ENCODE data around the gene GYG1.
A peak's percentile ranks its signal among the peaks of the same experiment; 100 is the strongest.

The GYG1 gene

DNA sequence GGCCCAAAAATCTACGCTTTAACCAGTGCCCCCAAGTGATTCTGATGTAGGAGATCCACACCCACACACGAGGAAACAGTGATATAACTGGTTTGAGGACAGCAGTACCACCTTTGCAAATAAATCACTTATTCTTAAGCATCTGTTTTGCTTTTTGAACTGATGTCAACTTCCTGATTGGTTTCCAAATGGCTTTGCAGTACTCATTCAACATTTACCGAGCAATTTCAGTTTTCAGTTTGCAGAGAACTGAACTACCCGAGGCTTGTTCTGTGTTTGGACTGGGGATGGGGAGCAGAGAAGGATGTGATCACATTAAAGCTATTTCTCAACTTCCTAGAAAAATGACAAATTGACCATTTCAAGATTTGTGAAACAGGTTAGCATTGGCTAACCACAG, 1.1 kb upstream of the GYG1 start:
- DNase-seq = peak; percentile 52

DNA sequence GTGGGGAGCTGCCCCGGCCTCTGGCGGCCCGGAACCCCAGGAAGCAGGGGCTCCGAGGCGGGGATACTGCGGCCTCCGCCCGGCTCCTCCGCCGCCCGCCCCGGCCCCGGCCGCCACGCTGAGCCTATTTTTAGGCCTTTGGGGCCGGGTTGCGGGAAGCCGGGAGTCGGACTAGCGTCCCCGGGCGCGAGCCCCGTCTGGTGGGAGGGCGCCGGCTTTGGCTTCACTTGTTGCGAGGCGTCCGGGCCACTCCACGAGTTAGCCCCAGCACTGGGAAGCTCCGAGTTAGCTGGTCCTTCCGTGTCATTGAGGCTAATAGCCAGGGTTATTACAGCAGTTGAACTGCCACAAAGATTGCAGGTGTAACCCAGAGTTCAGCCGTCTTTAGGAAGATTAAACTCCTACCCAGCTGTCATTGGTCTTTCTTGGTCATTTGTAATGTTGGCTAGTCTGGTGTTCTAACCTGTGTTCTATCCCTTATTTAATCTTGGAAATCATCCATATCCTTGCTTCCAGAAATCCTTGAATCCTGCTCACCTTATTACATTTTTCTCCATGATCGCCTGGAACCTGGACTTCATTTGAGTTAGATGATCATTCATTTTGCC, 791 bp downstream of the GYG1 start:
- peak; percentile 67 for DNase-seq

DNA sequence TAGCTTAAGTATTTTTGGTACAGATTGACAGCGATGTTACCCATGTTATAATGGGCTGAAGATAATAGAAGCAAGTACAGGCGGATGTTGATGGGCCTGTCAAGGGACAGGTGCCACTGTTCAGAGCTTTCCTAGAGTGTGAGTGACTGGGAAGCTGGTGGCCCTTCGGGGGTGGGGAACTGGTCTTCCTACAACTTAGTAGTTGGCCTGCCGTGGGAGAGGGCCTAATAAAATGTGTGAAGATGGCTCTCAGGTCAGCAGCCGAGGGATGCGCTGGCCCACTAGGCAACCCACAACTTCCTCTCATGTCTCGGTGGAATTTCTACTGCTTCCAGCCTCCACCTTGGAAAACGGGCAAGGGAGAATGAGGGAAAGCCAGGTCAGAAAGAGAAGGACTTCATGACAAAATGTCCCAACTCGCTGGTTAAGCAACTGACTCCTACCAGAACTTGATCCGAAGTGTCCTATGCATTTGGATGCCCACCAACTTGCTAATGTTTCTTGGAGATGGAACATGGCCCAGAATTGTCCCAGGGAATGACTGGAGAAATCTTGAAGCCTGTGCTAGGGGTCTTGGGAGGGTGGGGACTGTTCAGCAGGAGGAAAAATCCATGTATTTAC, 1.4 kb downstream of the GYG1 start:
- DNase-seq = no peak

DNA sequence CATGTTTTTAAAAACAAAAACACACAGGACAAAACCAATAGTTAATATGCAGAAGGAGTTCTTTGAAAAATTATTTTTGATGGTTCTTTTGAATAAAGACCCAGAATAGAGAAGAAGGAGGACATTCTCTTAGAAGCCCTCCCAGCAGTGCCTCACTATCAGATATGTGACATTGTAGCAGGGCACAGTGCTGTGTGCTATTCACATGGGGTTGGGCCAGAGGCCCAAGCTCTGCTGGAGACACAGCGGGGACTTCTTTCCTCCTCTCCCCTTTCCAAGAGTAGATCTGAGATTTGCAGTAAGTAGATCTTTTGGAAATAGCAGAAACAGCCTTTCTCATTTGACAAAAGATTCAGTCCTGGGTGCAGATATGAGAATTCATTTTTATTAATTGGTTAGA, 6.3 kb downstream of the GYG1 start:
- DNase-seq = no peak

DNA sequence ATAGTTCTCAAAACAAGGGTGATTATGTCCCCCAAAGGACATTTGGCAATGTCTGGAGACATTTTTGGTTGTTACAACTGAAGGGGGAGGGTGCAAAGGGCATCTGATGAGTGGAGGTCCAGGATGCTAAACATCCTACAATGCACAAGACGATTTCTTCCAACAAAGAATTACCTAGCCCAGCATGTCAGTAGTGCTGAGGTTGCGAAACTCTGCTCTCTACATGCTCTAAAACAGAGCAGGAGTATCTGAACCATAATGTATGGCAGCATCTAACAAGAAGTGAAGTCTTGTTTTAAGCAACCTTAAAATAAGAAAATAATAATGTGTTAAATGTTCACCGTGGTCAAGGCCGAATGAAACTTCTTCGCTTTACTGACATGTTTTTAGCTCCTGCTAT, 7.0 kb downstream of the GYG1 start:
- no peak for DNase-seq

DNA sequence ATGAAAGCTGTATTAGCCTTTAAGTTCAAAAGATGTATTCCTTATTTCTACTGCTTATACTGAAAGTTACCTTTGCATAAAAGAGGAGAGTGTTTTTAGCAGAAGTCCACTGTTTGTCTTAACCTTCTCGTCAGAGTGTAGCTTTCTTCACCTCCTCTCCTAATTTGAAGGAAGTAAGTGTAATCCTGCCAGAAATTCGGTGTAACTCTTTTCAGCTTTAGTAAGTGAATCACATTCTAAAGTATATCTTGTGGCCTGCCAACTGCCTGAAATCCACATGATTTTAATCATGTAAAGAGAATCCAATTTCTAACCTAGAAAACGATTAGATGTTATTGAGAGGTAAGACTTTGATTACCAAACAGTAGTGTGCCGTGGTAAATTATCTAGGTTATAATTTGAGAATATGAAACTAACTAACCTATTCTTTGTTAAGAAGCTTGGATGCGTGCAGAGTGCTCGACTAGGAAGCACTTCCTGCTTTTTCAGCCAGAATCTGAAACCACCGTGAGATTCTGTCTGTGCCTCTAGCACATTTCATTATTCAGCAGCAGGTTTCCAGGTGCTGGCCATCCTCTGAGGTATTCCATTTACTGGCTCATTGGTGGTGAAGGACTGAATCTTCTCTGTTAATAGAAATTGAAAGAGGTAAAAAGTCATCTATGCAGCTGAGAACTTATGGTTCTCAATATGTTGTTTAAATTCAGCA, 7.5 kb downstream of the GYG1 start:
- no peak for DNase-seq

DNA sequence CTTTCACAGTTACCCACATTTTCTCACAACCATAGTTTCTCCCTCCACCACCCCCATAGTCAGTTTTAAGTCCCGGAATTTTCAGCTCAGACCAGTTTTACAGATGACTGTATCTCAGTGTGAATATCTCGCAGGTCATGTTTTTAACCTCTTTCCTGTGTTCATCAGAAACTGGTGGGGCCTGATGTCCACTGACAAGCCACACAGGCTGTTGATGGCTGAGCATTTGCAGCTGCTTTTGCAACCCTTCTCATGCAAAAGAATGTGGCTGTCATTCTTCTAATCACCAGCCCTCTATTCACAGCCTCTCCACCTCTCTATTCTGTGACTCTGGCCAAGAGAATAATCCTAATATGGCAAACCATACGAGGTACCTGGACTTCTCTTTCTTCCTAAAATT, 8.5 kb downstream of the GYG1 start:
- DNase-seq = no peak

DNA sequence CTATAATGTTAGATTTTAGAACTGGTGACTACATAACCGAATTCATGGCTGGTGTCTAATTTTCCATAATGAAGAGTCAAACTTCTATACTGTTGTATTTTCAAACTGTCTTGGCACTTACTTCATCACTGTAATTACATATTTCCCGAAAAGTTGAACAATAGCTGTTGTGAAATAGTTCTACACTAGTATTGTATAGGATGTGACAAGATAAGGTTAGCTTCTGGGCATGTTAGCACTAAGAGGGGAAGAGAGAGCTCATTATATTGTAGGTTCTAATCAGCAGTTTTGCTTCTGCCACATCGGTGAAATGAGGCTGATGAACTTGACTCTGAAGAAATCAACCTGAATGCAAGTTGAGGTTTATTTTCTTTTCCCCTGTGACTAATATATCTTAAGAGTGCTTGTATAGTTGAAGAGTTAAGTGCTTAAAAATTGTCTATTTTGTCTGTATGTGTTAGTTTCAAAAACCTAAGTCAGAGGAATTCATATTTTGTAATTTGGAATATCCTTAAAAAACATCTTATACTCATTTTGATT, 8.9 kb downstream of the GYG1 start:
- DNase-seq = peak; percentile 57

DNA sequence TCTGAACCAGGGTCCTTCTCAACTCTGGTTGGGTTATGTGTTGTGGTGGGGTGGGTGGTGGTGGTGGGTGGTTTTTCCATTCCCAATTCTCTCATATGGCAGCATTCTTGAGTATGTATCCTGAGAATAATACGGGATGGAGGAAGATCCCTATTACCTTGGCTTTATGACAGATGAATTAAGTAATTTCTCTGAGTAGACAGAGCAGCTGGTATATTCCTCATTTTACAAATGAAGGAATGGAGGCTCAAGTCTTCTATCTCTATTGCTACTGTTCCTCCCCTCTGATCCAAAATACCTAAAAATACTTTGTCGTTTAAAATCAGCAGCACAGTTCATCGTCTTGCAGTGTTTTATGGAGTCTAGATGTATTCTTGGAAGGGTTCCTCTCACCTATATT, 10.4 kb downstream of the GYG1 start:
- no peak for DNase-seq

DNA sequence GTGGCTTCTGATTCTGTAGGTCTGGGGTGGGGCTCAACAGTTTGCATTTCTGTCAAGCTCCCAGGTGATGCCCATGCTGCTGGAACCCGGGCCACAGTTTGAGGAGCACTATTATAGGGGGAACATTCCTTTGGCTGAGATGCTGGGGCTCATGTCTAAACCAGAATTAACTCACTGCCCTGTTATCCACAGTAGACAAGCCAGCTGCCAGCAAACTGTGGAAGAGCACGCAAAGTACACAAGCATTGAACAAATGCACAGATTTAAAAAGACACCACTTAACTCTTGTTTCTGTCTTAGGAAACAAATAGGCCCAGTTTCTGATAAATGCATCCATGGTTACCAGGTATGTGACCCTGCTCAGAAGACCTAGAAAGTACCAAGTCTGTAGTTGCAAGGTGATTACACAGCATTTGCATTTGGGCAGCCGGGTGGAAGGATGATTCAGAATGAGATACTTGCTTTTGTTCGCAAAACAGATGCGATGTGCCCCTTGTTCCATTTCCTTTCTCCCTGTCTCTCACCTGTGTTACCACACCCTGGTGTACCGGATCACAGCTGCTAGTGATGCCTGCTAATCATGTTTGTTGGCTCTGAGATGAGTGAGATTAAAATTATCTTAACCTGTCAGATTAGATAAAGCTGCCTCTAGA, 12.4 kb downstream of the GYG1 start:
- no peak for DNase-seq

DNA sequence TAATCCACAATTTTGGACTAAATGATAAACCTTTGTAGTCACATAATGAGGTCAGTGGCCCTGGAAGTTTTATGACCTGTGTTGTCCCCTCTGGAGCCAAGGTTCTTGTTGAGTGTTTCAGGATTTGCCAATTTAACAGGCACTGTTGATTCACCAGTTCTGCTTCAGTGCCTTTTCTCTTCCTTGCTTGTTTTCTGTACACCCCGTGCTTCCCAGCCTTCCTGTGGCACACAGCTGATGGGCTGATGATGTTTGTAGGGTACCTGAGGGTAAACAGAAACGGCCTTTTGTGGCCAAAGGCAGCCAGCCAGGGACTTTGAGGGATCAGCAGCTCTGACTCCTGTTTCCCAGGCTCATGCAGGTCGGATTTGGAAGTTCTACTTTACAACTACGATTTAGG, 13.3 kb downstream of the GYG1 start:
- no peak for DNase-seq

DNA sequence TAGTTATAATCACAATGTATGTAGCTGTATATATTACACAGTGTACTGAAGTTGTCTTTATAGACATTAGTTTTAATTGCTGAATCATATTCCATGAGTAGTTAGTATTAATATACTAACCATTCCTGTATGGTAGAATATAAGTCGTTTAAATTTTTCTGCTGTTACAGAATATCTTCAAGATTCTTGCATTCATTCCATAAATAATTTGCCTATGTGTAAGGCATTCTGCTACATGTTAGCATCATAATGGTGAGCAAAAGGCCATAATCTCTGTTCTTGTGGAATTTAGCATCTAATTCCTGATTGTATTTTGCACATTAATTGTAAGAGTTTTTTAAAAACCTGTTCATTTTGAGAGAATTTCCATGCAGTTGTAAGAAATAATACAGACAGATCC, 14.1 kb downstream of the GYG1 start:
- no peak for DNase-seq

DNA sequence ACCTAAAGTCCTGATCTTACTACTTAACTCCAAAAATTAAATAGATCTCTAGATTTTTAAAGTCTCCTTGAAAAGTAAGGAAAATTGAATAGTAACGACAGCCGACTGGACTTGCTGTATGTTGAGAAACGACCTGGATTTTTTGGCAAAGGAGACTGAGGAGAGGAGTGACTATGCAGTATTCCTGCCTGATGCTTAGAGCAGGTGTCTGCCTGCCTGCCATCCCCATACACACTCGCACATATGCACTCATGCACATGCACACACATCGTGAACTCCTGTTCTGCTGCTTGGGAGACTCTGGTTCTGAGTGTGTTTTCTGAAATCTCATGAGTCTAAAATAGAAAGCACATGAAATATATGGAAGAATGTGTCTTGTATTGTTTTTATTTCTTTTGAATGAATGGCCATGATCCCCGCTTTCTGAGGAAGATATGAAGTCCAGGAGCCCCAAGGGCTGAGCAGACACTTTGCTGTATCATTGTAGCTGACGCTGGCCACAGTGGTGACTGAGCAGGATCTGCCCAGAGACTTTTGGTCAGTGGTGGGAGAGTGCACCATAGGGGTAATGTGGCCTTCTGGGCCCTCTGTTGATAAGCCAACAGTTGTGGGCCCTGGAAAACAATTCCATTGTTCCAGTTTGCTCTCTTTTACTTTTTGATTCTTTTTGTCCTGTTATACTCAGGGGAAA, 16.4 kb downstream of the GYG1 start:
- DNase-seq = no peak

DNA sequence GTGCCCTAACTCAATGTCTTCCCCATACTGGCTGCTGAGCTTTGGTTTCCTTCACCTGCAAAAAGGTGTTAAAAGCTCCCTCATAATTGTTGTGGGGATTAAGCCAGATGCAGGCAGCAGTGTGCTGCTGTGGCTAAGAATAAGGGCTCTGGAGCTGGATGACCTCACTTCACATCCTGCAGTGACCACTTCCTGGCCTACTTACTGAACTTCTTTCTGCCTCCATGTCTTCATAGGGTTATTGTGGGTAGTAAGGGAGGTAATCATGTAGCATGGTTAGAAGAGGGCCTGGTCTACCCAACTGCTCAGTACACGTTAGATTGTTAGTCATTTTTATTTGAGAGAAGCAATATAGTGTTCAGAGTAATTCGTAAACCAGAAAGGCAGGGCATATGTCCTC, 18.4 kb downstream of the GYG1 start:
- DNase-seq = peak; percentile 55

DNA sequence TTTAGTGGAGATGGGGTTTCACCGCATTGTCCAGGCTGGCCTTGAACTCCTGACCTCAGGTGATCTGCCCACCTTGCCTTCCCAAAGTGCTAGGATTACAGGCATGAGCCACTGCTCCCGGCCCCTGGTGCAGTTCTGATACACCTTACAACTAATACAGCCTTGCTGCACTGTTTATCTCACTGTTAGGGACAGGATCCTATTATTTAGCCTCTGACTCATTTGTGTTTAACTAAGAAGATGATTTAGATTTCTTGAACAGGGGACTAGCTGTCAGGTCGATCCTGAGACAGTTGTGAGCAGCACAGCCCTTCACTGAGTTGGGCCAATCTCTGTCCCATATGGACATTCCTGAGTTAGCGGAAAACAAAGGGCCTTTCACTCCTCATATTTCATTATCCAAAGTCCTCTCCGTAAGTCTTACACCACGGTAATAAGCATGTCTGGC, 19.2 kb downstream of the GYG1 start:
- DNase-seq = no peak

DNA sequence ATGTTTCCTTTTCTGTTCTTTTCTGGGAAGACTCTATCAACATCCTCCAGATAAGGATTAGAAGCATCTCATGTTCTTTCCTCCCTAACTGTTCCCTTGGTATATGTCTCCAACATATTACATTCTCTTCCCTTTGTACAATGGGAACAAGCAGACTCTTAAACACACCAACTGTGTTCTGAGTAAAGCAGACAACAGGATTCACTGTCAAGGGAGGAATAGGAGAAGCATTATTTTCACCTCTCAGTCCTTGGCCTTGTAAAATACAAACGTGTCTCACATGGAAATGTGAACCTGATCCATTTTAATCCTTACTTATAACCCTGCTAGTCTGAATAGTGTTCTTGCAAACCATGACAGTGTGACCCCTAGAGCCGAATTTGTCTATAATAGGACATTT, 19.6 kb downstream of the GYG1 start:
- no peak for DNase-seq

DNA sequence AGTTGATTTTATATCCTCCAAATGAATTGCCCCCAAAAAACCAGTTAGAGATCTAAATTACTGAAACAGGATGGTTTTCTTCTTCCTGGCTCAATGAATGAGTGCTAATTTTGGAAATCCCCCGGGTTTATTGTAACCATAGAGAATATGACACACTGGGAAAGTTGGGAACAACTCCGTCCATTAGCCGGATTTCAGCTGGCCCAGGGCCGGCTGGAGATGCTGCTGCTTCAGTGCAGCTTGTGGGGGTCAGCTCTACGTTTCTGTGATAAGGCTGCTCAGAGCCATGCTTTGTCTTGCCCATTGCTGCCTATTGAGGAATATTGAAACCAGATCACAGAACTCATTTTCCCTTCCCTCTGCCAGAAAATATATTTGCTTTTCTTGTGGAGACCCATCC, 20.3 kb downstream of the GYG1 start:
- DNase-seq = no peak

DNA sequence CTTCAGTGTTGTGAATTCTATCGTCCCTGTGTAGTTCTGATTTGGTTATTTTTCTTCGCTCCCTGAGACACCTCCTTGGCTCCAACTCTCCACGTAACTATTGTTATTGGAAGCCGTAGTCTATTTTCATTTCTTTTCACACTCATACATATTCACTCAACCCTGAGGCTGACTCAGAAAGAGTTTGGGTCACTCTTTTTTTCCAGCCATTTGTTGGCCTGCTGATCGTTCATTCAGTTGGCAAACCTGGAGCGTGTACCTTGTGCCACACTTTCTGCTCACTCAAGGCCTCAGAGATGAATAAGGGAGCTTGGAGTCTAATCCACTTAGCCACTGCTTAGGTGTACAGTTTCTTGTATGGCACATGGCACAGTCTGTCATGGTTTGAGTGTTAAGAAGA, 22.4 kb downstream of the GYG1 start:
- no peak for DNase-seq

DNA sequence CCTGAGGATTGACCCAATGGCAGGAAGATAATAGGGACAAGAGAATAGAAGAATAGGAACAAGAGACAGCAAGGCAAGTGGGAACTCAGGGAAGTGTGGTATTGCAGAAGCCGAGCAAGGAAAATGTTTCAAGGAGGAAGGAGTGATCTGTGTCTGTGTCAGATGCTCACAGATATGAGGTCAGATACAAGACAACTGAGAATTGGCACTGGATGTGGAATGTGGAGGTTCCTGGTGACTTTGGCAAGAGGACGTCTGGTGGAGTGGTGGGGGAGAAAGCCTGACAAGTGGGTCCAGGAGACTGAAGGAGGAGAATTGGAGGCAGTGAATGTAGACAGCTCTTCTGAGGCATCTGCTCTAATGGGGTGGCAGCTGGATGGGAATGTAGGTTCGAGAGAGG, 24.1 kb downstream of the GYG1 start:
- no peak for DNase-seq

DNA sequence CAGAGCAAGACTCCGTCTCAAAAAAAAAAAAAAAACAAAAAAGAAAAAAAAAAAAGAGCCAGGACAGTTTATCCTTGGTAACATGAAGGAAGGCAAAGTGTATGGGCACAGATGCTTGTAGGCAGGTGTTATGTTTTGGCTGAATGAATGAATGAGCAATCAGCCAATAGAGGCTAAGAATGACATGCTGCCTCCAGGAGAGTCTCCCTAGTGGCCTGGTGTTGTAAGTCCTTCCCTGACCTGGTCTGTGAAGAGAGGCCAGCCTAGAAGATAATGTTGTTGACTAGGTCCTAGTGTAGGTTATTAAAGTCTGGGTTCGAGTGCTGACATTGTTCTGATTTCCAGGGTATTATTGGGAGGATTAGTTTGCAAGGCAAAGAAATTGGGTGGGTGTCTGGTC, 24.9 kb downstream of the GYG1 start:
- no peak for DNase-seq

DNA sequence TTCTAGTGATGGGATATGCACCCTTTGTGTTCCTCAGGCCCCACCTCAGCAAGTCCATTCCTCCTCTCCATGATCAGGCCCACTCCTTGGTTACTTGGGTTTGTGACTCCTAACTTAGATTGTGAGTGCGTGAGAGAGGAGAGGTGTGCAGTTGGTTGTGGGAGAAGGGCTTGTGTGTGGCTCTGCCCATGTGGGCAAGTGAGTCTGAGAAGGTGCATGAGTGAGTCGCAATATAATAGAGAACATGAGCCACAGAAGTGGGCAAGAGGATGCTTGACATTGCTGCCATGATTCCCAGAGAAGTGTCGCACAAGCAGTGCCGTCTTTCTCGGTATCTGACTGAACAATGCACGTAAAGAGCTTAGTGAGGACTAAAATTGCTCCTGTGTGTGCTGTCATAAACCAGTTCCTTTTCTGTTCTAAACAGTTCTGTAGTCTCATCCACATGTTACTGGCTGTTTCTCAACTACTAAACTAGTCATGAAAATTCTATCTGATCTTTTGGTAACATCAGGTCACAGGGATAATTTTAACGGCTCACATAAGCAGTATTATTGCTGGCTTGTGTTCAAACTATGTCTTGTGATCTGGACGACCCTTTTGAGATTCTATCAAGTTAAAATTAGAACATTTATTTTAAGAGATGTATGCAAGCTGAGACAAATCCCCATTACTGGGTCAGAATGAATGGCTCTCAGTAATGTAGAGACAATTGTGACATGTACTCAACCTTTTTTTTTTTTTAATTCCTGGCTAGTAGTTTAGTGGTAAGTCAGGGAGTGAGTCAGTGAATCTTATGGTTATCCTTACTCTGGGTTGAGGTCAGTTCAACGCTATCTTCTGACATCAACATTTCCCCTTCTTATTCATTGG, 25.6 kb downstream of the GYG1 start:
- peak; percentile 43 for DNase-seq

DNA sequence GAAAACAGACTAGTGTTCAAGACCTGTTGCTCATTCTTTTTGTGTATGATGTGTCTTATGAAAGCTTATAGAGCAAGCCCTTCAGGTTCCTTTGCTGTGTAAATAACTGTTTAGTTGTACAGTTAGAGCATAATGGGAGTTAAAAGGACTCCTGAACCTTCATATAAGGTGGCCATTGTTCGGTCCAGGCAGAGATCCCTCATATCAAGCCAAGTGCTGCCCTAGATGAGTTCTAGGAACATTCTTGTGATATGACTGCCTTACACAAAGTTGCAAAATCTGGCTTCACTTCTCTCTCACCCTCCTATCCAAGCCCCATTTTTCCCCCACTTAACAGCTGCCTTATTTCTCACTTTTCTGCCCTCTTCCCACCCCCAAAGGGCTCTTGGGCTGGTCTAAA, 26.9 kb downstream of the GYG1 start:
- DNase-seq = no peak

Measured in hematopoietic multipotent progenitor cell treated with erythropoietin and hydrocortisone succinate and interleukin-3 and kit ligand, for 4 days (in vitro differentiated cells).